Measurements from ENCODE around the gene ACBD6.

ACBD6 gene

DNA sequence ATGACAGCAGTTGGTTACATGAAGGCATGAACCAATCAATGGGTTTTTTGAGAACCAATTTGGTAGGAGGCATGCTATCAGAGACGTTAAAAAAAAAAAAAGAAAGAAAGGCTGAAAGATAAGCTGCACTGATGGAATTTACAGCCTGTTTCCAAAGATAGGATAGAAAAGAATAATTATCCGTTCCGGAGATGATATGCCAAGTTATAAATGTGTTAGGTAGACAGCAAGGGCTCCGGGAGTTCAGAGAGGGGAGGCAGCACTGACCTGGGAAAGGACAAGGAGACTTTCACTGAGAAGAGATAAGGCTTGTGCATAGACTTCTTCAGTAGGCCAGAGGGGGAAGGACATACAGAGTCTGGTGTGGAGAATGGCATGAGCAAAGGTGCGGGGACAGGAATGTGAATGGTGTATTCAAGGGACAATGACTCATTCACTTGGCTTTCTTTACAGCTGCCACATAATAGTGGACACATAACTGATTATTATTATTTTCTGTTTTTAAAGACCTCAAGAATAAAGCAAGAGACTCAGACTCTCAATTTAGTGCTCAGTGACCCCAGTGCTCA lies 24.8 kb upstream of the ACBD6 start:
- no peak for DNase-seq (ENCODE audit: low read depth in 2 of 3, low spot score in 1 of 3)

DNA sequence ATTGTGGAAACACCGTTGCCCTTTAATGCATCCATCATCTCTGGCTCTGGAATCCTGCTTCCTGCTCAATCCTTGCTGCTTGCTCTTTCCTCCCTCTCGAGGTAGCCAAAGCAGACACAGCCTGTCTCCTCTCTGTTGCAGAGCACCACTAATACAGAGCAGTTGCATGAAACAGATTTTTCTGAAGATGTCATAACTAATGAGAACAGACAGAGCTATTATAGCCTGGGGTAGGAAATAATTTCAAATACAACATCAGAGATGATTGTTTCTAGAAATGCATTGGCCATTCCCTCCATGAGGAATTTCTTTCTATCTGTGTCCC lies 23.3 kb upstream of the ACBD6 start:
- DNase-seq (ENCODE audit: low read depth in 2 of 3, low spot score in 1 of 3): no peak

GRCh38 chr1:180524915-180525714 lies 22.7 kb upstream of the ACBD6 start:
- DNase-seq (ENCODE audit: low read depth in 2 of 3, low spot score in 1 of 3): no peak

GRCh38 chr1:180524160-180524914 lies 22.0 kb upstream of the ACBD6 start:
- DNase-seq (ENCODE audit: low read depth in 2 of 3, low spot score in 1 of 3): no peak

DNA sequence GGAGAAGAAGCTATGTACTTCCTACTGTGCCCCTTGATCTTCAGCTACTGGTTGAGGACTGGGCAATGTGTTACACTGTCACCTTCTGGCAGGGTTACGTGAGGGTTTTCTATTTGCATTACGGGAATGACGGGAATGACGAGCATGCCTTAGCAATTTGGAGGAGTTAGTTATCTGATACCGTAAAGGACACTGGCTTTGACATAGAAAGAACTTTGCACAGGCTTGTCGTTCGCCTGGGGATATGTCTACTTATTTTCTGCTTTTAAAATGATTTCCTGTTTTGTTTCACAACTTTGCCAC lies 19.8 kb upstream of the ACBD6 start:
- no peak for DNase-seq (ENCODE audit: low read depth in 2 of 3, low spot score in 1 of 3)

DNA sequence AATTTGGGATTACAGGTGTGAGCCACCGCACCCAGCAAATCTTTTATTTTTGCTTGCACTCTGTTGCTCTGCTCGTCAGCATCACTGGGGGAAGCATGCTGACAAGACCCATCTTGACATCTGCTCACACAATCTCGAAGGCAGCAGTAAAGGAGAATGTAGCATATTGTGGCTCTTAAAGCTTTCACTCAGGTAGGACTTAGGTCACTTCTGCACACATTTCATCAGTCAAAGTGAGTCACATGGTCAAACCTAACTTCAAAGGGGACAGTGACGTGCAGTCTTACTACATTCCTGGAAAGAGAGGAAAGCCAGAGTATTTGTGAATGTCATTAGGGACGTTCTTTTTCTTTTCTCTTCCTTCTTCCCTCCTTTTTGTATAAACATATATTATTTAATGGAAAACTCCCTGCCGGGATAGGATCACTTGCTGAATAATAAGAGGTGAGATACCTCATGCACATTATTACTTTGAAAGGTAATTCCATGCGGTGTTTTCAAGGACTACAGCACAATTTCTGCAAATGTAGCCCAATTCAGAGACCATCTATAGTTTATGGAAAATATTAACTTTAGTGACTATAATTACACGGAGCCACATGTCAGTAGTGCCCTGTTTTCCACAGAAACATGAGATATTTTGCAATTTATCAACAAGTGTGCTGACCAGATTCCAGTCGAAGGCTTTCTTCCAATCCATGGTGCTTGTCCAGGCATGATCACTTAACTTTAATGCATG lies 19.3 kb upstream of the ACBD6 start:
- no peak for DNase-seq (ENCODE audit: low read depth in 2 of 3, low spot score in 1 of 3)

GRCh38 chr1:180519846-180520245 lies 17.5 kb upstream of the ACBD6 start:
- no peak for DNase-seq (ENCODE audit: low read depth in 2 of 3, low spot score in 1 of 3)

GRCh38 chr1:180515857-180516388 lies 13.5 kb upstream of the ACBD6 start:
- DNase-seq (ENCODE audit: low read depth in 2 of 3, low spot score in 1 of 3): peak; percentile 15 to 66 (median 29)

DNA sequence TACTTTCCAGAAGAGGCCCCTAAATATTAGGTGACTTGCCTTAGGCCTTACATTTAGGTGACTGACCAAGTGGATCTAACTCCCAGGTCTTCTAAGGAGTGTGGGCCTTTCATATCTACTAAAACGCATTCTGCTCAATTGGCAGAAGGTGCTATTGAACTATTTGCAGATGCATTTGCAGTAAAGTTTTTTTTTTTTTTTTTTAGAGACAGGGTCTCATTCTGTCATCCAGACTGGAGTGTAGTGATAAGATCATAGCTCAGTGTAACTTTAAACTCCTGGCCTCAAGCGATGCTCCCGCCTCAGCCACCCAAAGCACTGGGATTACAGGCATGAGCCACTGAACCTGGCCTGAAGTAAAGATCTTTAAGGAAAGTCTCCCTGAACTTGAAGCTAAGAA lies 13.0 kb upstream of the ACBD6 start:
- DNase-seq (ENCODE audit: low read depth in 2 of 3, low spot score in 1 of 3): no peak

DNA sequence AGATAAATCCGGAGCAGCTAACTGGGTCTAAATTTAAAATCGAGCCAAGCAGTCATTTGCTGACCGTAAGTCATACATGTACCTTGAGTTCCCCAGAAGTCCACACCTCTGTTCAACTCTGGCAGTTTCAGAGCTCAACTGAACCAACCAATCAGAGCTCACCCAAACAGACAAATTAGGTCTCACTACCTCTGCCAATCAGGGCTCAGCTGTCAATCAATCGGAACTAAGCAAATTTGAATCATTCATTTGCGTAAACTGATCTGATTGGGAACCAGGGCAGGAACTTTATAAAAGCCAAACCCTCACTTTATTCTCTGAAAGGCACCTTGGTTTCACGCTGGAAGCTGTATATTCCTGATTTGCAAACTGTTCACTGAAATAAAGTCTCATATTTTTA lies 11.2 kb upstream of the ACBD6 start:
- DNase-seq (ENCODE audit: low read depth in 2 of 3, low spot score in 1 of 3): no peak

GRCh38 chr1:180510882-180511281 lies 8.5 kb upstream of the ACBD6 start:
- DNase-seq (ENCODE audit: low read depth in 2 of 3, low spot score in 1 of 3): no peak

- no peak for DNase-seq (ENCODE audit: low read depth in 2 of 3, low spot score in 1 of 3)
Observed at GRCh38 chr1:180508725-180509097, 6.3 kb upstream of the ACBD6 start.

DNA sequence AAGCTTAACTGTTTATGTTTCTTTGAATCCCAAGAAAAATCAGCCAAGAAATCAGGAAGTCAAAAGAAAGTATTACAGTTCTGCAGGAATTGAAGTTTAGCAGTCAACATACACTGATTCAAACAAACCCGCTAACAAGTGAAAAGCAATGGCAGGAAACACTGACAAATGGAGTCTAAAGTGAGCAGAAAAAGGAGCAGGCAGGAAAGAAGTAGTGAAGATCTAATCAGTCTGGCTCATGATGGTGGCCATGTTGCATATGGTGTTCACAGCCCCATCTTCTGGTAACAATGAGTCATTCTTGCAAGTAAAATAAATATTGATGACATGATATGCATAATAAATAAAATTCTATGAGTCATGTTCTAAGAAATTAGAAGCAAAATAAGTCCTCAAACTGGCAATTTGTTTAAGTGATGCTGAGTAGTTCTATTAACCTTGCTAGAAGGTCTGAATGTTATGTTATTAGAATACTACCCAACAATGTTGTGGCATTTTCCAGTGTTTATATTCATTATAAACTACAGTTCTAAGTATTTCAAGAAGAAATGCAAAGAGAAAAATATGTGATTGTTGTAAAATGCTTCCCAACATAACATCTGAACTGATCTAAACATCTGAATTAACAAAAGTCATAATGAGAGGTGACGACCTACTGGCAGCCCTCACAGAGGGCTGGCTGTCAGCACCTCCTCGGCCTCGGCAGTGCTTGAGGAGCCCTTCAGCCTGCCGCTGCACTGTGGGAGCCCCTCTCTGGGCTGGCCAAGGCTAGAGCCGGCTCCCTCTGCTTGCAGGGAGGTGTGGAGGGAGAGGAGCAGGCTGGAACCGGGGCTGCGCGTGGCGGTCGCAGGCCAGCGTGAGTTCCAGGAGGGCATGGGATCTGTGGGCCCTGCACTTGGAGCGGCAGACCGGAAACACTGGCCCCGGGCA lies 5.7 kb upstream of the ACBD6 start:
- no peak for DNase-seq (ENCODE audit: low read depth in 2 of 3, low spot score in 1 of 3)

DNA sequence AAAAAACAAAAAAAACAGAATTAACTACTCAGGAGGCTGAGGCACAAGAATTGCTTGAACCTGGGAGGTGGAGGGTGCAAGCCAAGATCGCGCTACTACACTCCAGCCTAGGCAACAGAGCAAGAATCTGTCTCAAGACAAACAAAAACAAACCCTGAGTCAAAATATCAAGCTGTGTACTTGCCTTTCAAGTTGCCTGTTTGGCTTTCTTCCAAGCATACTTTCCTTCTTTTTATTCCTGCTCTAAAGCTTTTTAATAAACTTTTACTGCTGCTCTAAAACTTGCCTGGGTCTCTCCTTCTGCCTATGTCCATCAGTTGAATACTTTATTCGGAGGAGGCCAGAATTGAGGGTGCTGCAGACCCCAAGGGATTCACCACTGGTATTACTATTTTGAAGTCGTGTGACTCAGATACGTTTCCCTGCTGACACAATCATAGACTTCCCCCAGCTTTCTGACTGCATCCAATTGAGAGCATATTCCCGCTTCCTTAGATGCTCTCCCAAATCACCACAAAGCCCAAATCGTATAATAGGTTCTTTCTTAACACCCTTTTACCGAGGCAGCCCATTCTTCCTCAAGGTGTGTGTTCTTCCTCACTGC lies 3.5 kb upstream of the ACBD6 start:
- DNase-seq (ENCODE audit: low read depth in 2 of 3, low spot score in 1 of 3): no peak

DNA sequence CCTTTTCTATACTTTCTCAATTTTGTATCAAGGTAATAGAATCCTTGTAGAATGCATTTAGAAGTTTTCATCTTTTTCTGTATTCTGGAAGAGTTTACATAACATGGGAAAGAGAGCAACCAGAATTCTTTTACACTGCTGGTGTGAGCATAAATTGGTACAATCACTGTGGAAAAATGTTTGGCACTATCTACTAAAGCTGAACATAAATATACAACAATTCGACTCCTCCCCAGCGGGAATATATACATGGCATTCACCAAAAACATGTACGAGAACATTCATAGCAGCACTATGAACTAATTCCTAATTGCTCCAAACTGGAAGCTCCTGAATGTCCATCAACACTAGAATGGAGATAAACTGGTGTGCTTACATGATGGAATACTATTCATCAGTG lies 1.8 kb upstream of the ACBD6 start:
- no peak for DNase-seq (ENCODE audit: low read depth in 2 of 3, low spot score in 1 of 3)

DNA sequence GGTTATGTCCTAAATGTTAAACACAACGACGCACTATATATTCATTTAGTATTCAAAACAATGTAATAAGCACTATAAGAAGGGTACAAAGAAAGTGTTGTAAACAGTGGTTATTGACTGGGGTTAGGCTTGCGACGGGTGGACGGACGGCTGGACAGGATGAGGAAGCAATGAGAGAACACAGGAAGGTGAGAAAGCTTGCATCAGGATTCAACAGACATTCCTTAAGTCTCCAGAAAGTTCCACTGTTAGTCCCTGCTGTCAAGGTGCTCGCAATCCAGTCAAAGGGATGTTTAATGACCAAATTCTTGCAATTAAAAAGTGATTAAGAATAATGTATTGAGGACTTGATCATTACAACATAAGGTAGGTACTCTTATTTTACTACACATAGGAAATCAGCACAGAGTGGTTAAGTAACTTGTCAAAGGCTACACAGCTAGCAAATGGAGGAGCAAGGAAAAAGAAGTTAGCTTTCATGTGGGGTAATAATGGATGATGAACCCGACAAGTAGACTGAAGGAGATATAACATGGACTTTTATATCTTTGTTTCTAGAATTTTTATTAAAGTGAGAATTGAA lies 994 bp upstream of the ACBD6 start:
- no peak for DNase-seq (ENCODE audit: low read depth in 2 of 3, low spot score in 1 of 3)

DNA sequence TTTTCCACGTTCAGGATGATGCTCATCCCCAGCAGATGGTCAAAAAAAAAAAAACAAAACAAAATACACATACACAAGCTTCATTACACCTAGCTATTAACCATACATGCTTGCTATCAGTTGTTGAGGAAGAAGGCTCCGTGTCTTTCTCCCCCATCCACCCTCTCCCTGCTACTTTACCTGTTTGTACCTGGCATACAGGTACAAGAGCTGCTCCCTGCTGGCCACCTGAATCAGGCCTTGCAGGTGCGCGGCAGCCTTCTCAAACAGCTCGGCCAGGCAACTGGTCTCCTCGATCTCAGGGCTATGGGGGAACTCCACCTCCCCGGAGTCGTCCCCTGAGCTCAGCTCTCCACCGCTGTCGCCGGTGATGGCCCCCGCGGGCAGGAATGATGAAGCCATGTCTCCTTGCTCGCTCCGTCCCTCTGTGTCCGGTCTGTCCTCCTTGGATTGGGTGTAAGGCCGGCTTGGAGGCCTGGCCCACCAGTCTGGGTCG lies 464 bp downstream of the ACBD6 start:
- DNase-seq (ENCODE audit: low read depth in 2 of 3, low spot score in 1 of 3): no peak

GRCh38 chr1:180500689-180501088 lies 1.7 kb downstream of the ACBD6 start:
- DNase-seq (ENCODE audit: low read depth in 2 of 3, low spot score in 1 of 3): no peak

DNA sequence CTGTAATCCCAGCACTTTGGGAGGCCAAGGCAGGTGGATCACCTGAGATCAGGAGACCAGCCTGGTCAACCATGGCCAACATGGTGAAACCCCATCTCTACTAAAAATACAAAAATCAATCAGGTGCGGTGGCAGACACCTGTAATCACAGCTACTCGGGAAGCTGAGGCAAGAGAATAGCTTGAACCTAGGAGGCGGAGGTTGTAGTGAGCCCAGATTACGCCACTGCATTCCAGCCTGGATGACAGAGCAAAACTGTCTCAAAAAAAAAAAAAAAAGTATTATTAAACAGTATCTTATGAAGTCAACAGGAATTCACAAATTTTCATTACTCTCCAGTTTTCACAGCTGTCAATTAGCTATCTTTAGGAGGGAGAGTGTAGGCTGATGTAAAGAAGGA lies 3.8 kb downstream of the ACBD6 start:
- no peak for DNase-seq (ENCODE audit: low read depth in 2 of 3, low spot score in 1 of 3)

GRCh38 chr1:180497826-180498225 lies 4.6 kb downstream of the ACBD6 start:
- no peak for DNase-seq (ENCODE audit: low read depth in 2 of 3, low spot score in 1 of 3)

All from stimulated activated CD4-positive, alpha-beta T cell treated with anti-CD3 and anti-CD28 coated beads, Interleukin-12 subunit alpha, Interleukin-12 subunit beta, amount 100 ng/mL, for 48 hours (primary cell).